Endothelial cell of umbilical vein (primary cell): Measurements from ENCODE around the gene PDE3A. TPM values are rescaled to one million over a fixed set of nuclear protein-coding genes. Genes with fewer than 3 reads are reported as not detected.

Source experiments
- BruUV-seq: library from RNA; stranded (reverse); fragments of 400-500 nt; replicated peaks from 2 replicates; lab custom pipeline; 2021; lab: Mats Ljungman, UMichigan
- CTCF ChIA-PET: fragments of 300-600, 350-600 bp; sonication (Branson Sonifier 250); formaldehyde crosslinking; loops from one replicate; lab custom pipeline; 2021; ENCODE audit warnings: antibody characterized with exemption, inconsistent platforms; lab: Charles Lee
- POLR2A ChIA-PET: fragments of 300-600, 350-600 bp; sonication (Branson Sonifier 250); formaldehyde crosslinking; loops from one replicate; lab custom pipeline; 2021; ENCODE audit warnings: antibody characterized with exemption, inconsistent platforms; lab: Charles Lee
- DNase-seq: peaks from one replicate; pipeline ENCODE4 v3.0.0-alpha.2; 2011; ENCODE audit warnings: low read depth, low spot score
- FAIRE-seq: peaks from 2 replicates; lab custom pipeline; 2011; peaks lifted over from hg19 to GRCh38; lab: Jason Lieb, UNC
- H2AFZ ChIP-seq: 2 replicates; pipeline ENCODE4 v1.6.0; 2012; ENCODE audit warnings: low read depth, low read length, control low read depth, inconsistent platforms
- H3K27ac ChIP-seq: 2 replicates; pipeline ENCODE4 v1.5.1; 2011; ENCODE audit warnings: low read depth, mild to moderate bottlenecking, control low read depth, low read length, moderate library complexity; ENCODE audit not compliant: insufficient read depth
- H3K27me3 ChIP-seq, 2 experiments: 2 replicates each; pipeline versions ENCODE4 v1.6.0 to v1.6.1; 2011; ENCODE audit warnings: low read length in 2 of 2, mixed read lengths in 1 of 2; ENCODE audit not compliant: control insufficient read depth in 2 of 2, insufficient read depth in 2 of 2
- H3K36me3 ChIP-seq, 2 experiments: 2 replicates in 1 of 2; 3 replicates in 1 of 2; pipeline ENCODE4 v1.5.1; 2011; ENCODE audit warnings: low read length in 2 of 2, mild to moderate bottlenecking in 1 of 2, moderate library complexity in 1 of 2; ENCODE audit not compliant: control insufficient read depth in 2 of 2, insufficient read depth in 2 of 2; ENCODE audit errors: extremely low read depth in 1 of 2
- H3K4me1 ChIP-seq: 3 replicates; pipeline ENCODE4 v1.5.1; 2011; ENCODE audit warnings: mild to moderate bottlenecking, low read length; ENCODE audit not compliant: control insufficient read depth, insufficient read depth; ENCODE audit errors: extremely low read depth
- H3K4me2 ChIP-seq: 2 replicates; pipeline ENCODE4 v1.6.1; 2011; ENCODE audit warnings: low read length, control low read depth, mixed read lengths; ENCODE audit not compliant: insufficient read depth
- H3K4me3 ChIP-seq, 3 experiments: fragments of 200-600 bp in 1 of 3; sonication (generic), shearing (Covaris generic) in 1 of 3; replicated peaks in 1 of 3; 2 replicates each; pipeline ENCODE4 v1.5.1; 2011 to 2016; ENCODE audit warnings: control low read depth in 3 of 3, low read length in 3 of 3, mild to moderate bottlenecking in 2 of 3, inconsistent platforms in 1 of 3, low read depth in 1 of 3, moderate library complexity in 1 of 3; ENCODE audit not compliant: insufficient read depth in 1 of 3
- H3K79me2 ChIP-seq: 2 replicates; pipeline ENCODE4 v1.6.0; 2012; ENCODE audit warnings: low read length, inconsistent platforms; ENCODE audit not compliant: control insufficient read depth, insufficient read depth
- H3K9ac ChIP-seq: replicated peaks from 2 replicates; pipeline ENCODE3; 2011; ENCODE audit warnings: low read length, control low read depth; ENCODE audit not compliant: insufficient read depth; ENCODE audit errors: extremely low read depth
- H3K9me1 ChIP-seq: replicated peaks from 3 replicates; pipeline ENCODE4 v1.6.0; 2011; ENCODE audit warnings: mild to moderate bottlenecking, low read length; ENCODE audit not compliant: control insufficient read depth, insufficient read depth; ENCODE audit errors: extremely low read depth
- H3K9me3 ChIP-seq: replicated peaks from 2 replicates; pipeline ENCODE4 v1.5.1; 2012; ENCODE audit warnings: low read length, inconsistent platforms; ENCODE audit not compliant: control insufficient read depth, insufficient read depth
- H4K20me1 ChIP-seq: replicated peaks from 2 replicates; pipeline ENCODE3; 2011; ENCODE audit warnings: mild to moderate bottlenecking, low read length; ENCODE audit not compliant: control insufficient read depth, insufficient read depth; ENCODE audit errors: extremely low read depth
- CTCF ChIP-seq, 2 donors: IDR thresholded peaks; 1 replicate in 1 of 2; 2 replicates in 1 of 2; pipeline ENCODE4 v1.5.1; 2011; ENCODE audit warnings: low read length in 2 of 2, mild to moderate bottlenecking in 2 of 2, moderate library complexity in 2 of 2, control low read depth in 1 of 2, inconsistent platforms in 1 of 2, low read depth in 1 of 2; ENCODE audit not compliant: insufficient read depth in 1 of 2; ENCODE audit errors: extremely low read depth in 1 of 2
- EZH2 ChIP-seq: IDR thresholded peaks from 2 replicates; pipeline ENCODE4 v1.6.1; 2012; ENCODE audit warnings: borderline replicate concordance, low read depth, mild to moderate bottlenecking, moderate library complexity, low read length, inconsistent platforms; ENCODE audit not compliant: severe bottlenecking
- FOS ChIP-seq: IDR thresholded peaks from 2 replicates; pipeline ENCODE4 v1.6.1; 2011; ENCODE audit warnings: mild to moderate bottlenecking, low read length, moderate library complexity, borderline replicate concordance; ENCODE audit not compliant: insufficient read depth
- GATA2 ChIP-seq: IDR thresholded peaks from 2 replicates; pipeline ENCODE4 v1.7.0; 2011; ENCODE audit warnings: low read depth, mild to moderate bottlenecking, moderate library complexity, mixed read lengths, low read length; ENCODE audit not compliant: insufficient read length, insufficient read depth
- POLR2A ChIP-seq: IDR thresholded peaks from 2 replicates; pipeline ENCODE4 v1.6.1; 2012; ENCODE audit warnings: low read depth, mild to moderate bottlenecking, control low read depth, low read length
- POLR2AphosphoS5 ChIP-seq: IDR thresholded peaks from 2 replicates; pipeline ENCODE4 v1.6.1; 2012; ENCODE audit warnings: low read depth, mild to moderate bottlenecking, control low read depth, low read length, moderate library complexity; ENCODE audit not compliant: insufficient read depth
- dilution Hi-C: fragments of 300-500 bp; cut with MboI; formaldehyde crosslinking; loops from one replicate; pipeline ENCODE4 v1.15.0; 2019; ENCODE audit warnings: low sequenced_read_pairs; ENCODE audit not compliant: extremely low pct_ligation_motif_present
- intact Hi-C: fragments of 100-400 bp; cut with micrococcal nuclease; formaldehyde crosslinking; loops from one replicate; pipeline ENCODE4 v1.10.0; 2022
- polyA plus RNA-seq, 4 experiments: library from polyadenylated mRNA; depleted of rRNA in 3 of 4; stranded (reverse) in 3 of 4; unstranded in 1 of 4; fragments of >200 nt; gene quantifications; 2 replicates each; pipeline versions ENCODE4 v1.2.1 to v1.2.3, GENCODE V29; 2011 to 2012; ENCODE audit warnings: missing spikeins in 1 of 4
- total RNA-seq: library from RNA; stranded (reverse); gene quantifications from 2 replicates; pipeline ENCODE4 v1.2.3, GENCODE V29; 2021

Gene PDE3A
- total and polyA plus RNA-seq, 2 donors (not counting 3 experiments of a cell fraction or from before 2014, with no cell fraction given) = 14.0 to 27.4 TPM

- Histone ChIP-seq H3K9me1 (no peaks in the 10 kb centered on the region), H2AFZ (no peak overlapping the region), H3K9ac (no peak overlapping the region), H3K4me1 (peaks cover 3% of the 10 kb centered on the region), H3K36me3 (no peaks in the 10 kb centered on the region), H3K4me3 (no peak overlapping the region), H4K20me1 (peaks cover 4% of the 10 kb centered on the region), H3K27ac (no peak overlapping the region), H3K27me3 (no peaks in the 10 kb centered on the region), H3K4me2 (no peak overlapping the region), H3K79me2 (no peaks in the 10 kb centered on the region), H3K9me3 (no peaks in the 10 kb centered on the region)
- intact Hi-C loops (no loop called here), dilution Hi-C loops (no loop called here)
- BruUV-seq = no TSS peak
- FAIRE-seq = no peak
- DNase-seq = no peak
- CTCF ChIA-PET = no interaction called here
- no peak for TF ChIP-seq EZH2
- POLR2A ChIA-PET = no interaction called here
Observed at GRCh38 chr12:20592556-20592955, 224.2 kb downstream of the PDE3A start.

DNA sequence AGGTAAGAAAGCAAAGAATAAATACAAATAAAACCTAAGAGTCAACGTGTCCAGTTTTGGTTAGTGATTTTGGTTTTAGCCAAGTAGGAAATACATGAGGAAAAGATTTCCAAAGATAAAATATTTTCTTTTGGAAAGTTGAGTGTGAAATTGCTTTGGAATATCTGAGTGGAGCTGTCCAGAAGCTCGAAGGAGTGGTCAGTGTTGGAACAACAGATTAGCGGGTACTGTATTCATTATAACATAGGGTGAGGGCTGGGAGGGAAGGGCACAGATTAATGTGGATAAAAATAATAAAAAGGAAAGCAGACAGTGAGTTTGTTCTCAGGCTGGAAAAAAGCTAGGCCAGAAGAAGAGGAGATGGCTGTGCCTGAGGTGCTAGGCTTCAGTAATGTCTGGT, 225.3 kb downstream of the PDE3A start:
- Histone ChIP-seq H3K4me1 (peaks cover 3% of the 10 kb centered on the region), H4K20me1 (peaks cover 4% of the 10 kb centered on the region), H3K79me2 (no peaks in the 10 kb centered on the region), H3K27ac (no peak overlapping the region), H3K9ac (no peak overlapping the region), H3K9me1 (no peaks in the 10 kb centered on the region), H3K4me3 (no peak overlapping the region), H3K9me3 (no peaks in the 10 kb centered on the region), H3K36me3 (no peaks in the 10 kb centered on the region), H3K4me2 (no peak overlapping the region), H2AFZ (no peak overlapping the region), H3K27me3 (no peaks in the 10 kb centered on the region)
- CTCF ChIA-PET = interaction anchor here (1.2 kb wide), 1 partner anchor 9 kb away, joined by 5 read pairs; no protein-coding TSS in a partner anchor
- dilution Hi-C loops (no loop called here), intact Hi-C loops (no loop called here)
- DNase-seq (no peak), FAIRE-seq (no peak)
- BruUV-seq = no TSS peak
- TF ChIP-seq FOS (no peak), GATA2 (no peak), POLR2A (no peak), CTCF (IDR thresholded peaks at IDR 0.05; ENCODE audit: extremely low read depth in 1 of 2, insufficient read depth in 1 of 2, low read depth in 1 of 2, low read length in 2 of 2) (no peak), POLR2AphosphoS5 (no peak)
- POLR2A ChIA-PET = no interaction called here
